Forelimb muscle (tissue), 1 donor: ENCODE measurements around the gene ACTG1. TPM values are rescaled to one million over a fixed set of nuclear protein-coding genes. Genes with fewer than 3 reads are reported as not detected.

Experiments used
- DNase-seq: peaks from one replicate; pipeline ENCODE4 v3.0.0-alpha.2; 2013; ENCODE audit warnings: low read depth
- polyA plus RNA-seq: library from polyadenylated mRNA; unstranded; fragments of 120-200 nt; gene quantifications from one replicate; pipeline ENCODE4 v1.2.1, GENCODE V29; 2013; ENCODE audit not compliant: insufficient read length

ACTG1 gene
- polyA plus RNA-seq, 1 donor: 935 TPM

- no peak for DNase-seq
These were observed 32.8 kb upstream of the ACTG1 start for GRCh38 chr17:81545160-81545949.

DNA sequence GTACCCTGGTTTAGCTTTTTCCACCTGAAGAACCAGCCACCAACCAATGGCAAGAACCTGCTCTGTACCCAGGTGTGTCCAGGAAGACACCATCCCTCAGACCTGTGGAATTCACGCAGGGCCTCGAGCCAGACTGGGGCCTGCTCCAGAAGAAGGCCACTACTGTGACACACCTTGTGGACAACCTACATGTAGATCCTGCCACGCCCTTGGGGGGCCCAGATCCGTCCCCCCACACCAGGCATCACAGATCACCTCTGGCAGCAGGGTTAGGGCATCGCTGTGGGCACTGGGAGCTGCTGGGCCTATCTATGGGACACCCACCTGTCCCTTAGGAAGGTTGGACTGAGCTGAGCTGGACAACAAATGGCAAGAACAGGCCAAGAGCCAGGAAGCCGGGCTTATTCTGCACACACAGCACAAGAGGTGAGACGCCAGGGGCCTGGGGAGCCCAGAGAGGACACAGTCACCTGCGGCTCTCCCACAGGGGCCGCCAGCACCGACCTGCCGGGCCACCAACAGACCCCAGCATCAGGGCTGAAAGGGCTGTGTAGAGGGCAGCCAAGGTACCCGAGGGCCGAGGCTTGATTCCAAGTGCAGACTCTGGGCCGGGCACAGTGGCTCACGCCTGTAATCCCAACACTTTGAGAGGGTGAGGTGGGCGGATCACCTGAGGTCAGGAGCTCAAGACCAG is 31.8 kb upstream of the ACTG1 start:
- no peak for DNase-seq

DNA sequence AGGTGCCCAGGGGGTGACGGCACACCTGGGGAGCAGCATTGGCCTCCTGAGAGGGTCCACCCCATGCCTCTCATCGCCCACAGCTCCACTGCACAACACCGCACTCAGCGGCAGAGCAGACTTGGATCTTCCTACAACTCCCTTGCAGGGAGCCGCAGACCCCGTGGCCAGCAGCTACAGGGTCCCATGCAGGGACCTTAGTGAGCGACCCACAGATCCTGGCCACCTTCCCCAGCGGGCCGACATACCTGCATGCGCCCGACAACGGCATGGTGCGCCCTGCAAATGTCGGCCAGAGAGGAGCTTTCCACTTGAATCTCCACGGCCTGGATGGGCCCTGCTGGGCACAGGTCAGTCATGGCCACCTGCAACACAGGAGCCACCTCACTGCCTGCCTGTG is 31.2 kb upstream of the ACTG1 start:
- no peak for DNase-seq

DNA sequence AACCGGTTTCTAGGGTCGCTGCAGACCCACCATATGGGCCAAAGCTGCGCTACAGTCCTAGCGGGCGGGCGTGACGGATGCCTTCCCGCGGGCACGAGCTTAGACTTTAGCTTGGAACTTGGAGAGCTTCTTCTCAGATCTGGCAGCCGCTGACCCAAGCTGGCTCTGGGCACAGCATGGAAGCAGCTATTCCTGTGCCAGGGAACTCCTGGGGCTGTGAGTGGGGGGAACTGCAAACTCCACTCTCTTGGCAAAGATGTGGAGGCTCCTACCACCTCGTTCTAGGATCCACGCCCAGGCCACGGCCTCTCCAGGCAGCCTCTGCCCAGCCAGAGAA is 30.7 kb upstream of the ACTG1 start:
- DNase-seq: no peak

DNA sequence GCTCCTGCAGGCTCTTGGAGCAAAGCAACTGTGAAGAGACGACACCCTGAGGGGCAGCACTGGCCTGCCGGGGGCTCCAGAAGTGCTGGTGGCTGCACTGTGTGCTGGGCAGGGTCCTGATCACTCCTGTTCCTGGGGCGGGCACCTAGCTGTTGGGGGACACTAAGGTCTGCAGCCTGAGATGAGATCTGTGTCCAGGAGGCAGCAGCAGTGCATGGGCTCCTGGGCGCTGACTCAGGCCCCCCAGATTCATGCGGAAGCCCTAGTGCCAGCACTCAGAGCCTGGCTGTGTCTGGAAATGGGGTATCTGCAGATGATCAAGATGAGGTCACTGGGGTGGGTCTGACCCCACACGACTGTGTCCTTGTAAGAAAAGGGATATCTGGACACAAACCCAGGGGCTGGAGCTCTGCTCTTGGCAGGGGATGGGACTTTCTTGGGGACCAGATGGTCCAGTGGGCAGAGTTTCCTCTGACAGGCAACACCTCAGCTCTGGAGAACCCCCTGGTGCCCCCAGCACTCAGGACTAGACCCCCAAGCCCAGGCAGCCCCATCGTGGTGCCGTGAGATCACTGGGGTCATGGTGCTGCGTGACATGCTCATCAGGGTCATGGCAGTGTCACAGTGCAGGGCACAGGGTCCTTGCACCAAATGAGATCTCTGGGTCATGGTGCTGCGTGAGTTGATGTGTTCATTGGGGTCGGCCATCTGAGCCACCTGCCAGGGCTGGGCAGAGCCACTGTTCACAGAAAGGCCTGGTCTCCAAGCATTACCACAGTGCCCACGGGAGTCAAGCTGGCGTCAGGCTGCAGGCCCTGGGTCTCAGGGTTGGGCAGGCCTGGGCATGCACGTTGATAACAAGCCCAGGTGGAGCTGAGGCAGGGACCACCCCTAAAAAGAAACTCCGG is 30.1 kb upstream of the ACTG1 start:
- no peak for DNase-seq

DNA sequence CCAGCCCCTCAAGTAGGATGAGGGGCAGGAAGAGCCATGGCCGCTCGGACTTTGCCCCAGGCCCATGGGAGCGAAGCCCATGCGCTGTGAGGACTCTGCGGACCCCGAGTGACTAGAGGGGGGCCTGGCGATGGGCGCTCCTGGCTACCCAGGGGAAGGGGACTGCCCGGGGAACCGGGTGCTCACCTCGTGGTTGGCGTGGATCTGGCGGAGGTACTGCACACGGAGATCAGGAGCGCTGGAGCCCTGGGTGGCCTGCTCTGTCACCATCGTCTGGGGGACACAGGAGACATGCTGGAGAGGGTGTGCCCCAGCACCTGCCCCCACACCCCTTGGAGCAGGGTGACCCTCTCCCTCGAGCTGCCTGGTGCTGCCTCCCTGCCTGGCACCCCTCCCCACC is 28.5 kb upstream of the ACTG1 start:
- DNase-seq: no peak

GRCh38 chr17:81540676-81541027 is 28.1 kb upstream of the ACTG1 start:
- DNase-seq: no peak

GRCh38 chr17:81539961-81540675 is 27.5 kb upstream of the ACTG1 start:
- DNase-seq: no peak

DNA sequence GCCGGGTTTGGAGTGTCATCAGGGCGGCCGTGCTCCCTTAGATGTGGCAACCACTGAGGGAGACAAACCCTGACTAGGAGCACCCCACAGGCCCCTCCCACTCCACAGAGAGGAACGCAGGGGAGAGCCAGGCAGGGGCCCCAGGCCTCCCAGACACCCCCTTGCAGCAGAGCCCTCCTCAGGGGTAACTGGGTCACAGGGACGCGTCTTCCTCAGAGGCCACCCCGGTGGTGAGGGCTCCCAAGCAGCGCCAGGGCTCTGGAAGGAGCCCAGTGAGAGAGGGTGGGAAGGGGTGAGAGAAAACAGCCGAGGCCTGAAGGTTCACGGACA is 26.9 kb upstream of the ACTG1 start:
- no peak for DNase-seq

DNA sequence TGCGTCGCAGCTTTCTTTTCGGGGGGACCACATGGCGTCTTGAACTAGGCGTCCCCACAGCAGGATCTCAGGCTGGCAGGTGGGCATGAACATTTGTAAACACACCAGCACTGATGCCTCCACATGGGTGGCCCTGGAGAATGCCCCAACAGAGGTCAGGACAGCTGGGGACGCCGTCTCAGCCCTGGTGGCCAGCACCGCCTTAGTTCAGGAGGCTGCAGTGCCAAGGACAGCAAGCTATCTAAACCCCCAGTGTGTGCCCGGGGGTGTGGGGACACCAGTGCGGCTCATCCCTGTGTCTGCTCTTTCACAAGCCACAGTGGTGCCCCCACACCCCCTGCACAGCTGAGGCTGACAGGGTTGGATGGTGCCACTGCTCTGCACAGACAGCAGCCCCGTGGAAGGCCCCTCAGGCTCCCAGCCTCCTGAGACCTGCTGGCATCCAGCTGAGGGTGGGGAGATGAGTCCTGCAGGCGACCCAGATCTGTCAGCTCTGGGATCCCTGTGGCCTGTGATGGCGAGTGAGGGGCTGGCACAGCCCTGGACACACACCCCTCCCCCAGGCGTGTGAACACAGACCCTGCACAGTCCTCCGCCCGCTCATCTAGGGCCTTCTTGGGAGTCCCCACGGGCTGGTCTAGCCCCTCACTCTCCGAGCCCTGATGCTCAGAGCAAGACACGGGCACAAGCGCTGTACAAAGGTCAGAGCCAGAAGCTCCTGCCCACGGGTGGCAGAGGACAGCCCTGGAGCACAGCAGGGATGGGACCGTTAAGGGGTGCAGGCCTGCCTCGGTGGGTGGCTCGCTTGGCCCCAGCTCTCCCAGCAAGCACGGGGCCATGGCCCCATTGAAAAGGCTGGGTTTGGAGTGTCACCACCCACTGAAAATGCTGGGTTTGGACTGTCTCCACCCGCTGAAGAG is 26.3 kb upstream of the ACTG1 start:
- DNase-seq: no peak

- DNase-seq: no peak
These were observed 25.4 kb upstream of the ACTG1 start for GRCh38 chr17:81537856-81538555.

DNA sequence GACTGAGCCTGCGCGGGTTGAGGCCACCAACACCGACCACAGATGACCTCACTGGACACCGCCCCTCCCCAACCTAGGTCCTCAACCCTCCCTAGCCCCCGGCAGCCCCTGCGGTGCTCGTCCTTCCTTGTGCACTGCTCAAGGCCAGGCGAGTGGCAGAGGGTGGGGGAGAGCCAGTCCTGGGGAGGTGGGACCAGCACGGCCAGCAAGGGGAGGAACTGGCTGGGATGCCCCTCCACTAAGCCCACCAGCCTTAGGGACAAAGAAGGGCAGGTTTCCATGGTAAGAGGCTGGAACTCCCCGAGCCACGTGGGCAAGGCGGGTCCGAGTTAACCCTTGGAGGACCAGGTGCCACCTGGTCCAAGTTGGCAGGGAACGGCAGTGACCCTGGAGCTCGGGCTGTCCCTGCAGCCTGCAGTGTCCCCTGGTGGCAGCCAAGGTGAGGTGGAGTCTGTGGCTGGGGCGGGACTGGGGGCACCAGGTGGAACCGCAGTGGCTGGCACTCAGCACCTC is 24.8 kb upstream of the ACTG1 start:
- no peak for DNase-seq

DNA sequence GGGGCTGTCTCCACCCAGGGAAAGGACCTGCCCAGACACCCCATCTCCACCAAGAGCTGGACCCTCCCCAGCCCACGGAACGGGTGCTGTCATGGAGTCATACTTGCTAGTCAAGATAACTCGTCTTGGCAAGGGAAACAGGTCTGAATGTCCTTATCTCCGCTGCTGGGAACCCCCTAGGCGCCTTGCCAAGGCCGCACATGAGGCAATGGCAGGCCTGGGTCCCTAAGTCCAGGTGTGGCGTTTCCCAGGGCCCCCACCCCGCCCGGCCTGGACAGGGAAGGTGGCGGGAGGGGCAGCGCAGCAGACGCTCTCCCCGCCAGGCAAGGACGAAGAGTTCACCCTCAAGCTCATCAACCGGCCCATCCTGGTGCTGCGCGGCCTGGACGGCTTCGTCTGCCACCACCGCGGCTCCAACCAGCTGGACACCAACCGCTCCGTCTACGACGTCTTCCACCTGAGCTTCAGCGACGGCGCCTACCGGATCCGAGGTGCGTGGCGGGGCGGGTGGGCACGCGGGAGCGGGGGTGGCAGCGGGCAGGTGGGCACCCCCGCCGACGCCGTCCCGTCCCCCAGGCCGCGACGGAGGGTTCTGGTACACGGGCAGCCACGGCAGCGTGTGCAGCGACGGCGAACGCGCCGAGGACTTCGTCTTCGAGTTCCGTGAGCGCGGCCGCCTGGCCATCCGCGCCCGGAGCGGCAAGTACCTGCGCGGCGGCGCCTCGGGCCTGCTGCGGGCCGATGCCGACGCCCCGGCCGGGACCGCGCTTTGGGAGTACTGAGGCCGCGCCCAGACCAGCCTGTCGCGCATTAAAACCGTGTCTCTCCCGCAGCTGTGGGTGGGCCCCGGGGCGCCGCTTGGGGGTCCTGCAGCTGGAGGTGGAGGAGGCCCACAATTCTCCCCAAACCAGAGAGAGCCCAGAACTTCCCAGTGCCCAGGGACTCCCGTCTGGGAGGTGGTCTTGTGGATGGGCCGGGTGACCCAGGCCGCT is 24.0 kb upstream of the ACTG1 start:
- DNase-seq: no peak

DNA sequence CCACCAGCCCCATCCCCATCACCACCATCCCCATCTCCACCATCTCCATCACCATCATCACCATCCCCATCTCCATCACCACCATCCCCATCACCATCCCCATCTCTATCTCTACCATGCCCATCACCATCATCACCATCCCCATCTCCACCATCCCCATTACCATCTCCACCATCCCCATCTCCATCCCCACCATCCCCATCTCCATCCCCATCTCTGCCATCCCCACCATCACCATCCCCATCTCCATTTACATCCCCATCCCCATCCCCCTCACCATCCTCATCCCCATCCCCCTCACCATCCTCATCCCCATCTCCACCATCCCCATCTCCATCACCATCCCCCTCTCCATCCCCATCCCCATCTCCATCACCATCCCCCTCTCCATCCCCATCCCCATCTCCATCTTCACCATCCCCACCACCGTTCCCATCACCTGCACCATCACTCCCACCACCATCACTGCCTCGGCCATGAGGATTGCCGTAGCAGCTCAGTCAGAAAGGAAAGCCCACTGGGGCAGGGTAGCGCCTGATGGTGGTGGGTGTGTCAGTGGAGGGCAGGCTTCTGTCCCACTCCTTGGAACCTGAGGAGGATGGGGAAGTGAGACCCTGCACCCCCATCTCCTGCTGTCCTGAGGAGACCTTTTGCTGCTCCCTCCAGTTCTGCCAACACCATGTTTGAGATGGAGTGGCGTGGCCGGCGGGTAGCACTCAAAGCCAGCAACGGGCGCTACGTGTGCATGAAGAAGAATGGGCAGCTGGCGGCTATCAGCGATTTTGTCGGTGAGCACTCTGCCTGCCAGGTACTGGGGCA is 23.1 kb upstream of the ACTG1 start:
- no peak for DNase-seq

DNA sequence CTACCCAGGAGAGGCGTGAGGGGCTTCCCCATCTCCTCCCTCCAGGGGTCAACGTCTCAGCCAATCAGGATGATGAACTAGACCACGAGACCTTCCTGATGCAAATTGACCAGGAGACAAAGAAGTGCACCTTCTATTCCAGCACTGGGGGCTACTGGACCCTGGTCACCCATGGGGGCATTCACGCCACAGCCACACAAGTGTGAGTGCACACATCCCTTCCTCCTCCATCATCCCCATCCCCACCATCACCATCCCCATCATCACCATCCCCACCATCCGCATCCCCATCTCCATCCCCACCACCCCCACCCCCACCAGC is 22.4 kb upstream of the ACTG1 start:
- DNase-seq: no peak

DNA sequence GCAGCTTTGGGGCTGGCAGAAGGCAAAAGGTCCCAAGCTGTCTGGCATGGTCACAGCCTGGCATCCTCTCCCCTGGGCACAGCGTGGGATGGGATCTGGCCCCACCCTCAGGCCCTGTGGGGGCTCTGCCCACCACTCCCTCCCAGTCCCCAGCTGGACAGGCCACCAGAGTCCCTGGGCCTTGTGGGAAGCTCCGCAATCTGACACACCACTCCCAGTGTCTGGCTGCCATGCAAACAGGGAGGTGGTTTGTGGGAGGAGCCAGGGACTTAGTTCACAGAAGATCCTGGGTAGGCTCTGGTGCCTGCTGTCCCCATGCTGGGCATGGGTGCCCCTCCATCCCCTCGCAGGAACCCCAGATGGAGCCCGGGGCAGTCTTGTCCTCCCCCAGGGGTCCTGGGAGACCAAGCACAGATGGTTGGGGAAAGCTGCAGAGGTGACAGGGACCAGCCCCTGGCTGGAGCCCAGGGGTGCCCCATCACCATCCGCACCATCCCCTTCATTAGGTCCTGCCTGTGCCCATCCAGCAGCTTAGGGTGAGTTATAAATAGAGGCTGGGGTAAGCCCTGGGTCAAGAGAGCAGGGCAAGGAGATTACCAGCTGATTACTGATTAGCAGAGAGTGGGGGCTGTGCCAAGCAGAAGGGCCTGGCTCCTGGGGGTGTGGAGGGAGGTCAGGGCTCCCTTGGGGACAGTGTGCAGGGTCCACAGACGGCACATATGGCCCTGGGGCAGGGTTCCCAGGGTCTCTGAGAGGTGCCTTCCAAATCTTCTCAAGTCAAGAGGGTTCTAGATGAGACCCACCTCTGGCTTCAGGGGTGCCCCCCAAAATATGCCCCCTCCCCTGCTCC is 21.8 kb upstream of the ACTG1 start:
- no peak for DNase-seq
